ENCODE data around the gene GRM1. TPM values are rescaled to one million over a fixed set of nuclear protein-coding genes. Genes with fewer than 3 reads are reported as not detected.

The GRM1 gene
- total and polyA plus RNA-seq, 2 experiments from 2014 or later: 0.29 to 0.63 TPM

GRCh38 chr6:146240322-146240721, 211.5 kb downstream of the GRM1 start:
- Mint-ChIP-seq H3K9me3 (peaks cover 9% of the 10 kb centered on the region), H3K27me3 (ENCODE audit: insufficient read depth, low read depth, poor library complexity) (no peaks in the 10 kb centered on the region), H3K4me1 (no peaks in the 10 kb centered on the region), H3K4me3 (no peak overlapping the region), H3K36me3 (ENCODE audit: low read depth) (peaks cover 4% of the 10 kb centered on the region; the same call in 2 of the 3 replicates), H3K27ac (no peak overlapping the region; the same call in 1 of the 2 replicates)
- Histone ChIP-seq H3K4me3 (no peak overlapping the region), H3K27ac (ENCODE audit: low read depth) (no peak overlapping the region), H3K27me3 (ENCODE audit: insufficient read depth) (no peaks in the 10 kb centered on the region), H4K20me1 (replicated peaks; ENCODE audit: insufficient read depth) (no peaks in the 10 kb centered on the region), H2AFZ (no peak overlapping the region), H3F3A (replicated peaks; ENCODE audit: low read depth) (no peaks in the 10 kb centered on the region), H3K4me1 (ENCODE audit: insufficient read depth) (no peaks in the 10 kb centered on the region), H3K36me3 (ENCODE audit: insufficient read depth) (no peaks in the 10 kb centered on the region), H3K9me2 (ENCODE audit: insufficient read depth) (peaks cover 7% of the 10 kb centered on the region; the same call in 1 of the 2 replicates), H3K79me2 (replicated peaks; ENCODE audit: insufficient read depth) (no peaks in the 10 kb centered on the region), H3K4me2 (no peak overlapping the region)
- DNase-seq (ENCODE audit: low spot score) (no peak), ATAC-seq (no peak)
- no peak for TF ChIP-seq STAT1 (IDR thresholded peaks at IDR 0.05; ENCODE audit: unreplicated experiment)
- no peak for TF ChIP-seq EZH2 (IDR thresholded peaks at IDR 0.05; ENCODE audit: low read depth, unreplicated experiment)
- TF ChIP-seq ZNF331 (CRISPR knock-in tag; IDR thresholded peaks at IDR 0.05; ENCODE audit: low read depth): no peak
- TF ChIP-seq, protein P1, sequence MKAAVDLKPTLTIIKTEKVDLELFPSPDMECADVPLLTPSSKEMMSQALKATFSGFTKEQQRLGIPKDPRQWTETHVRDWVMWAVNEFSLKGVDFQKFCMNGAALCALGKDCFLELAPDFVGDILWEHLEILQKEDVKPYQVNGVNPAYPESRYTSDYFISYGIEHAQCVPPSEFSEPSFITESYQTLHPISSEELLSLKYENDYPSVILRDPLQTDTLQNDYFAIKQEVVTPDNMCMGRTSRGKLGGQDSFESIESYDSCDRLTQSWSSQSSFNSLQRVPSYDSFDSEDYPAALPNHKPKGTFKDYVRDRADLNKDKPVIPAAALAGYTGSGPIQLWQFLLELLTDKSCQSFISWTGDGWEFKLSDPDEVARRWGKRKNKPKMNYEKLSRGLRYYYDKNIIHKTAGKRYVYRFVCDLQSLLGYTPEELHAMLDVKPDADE (IDR thresholded peaks at IDR 0.05): no peak
- TF ChIP-seq ZNF114 (CRISPR knock-in tag; IDR thresholded peaks at IDR 0.05): no peak
- TF ChIP-seq, protein P2, sequence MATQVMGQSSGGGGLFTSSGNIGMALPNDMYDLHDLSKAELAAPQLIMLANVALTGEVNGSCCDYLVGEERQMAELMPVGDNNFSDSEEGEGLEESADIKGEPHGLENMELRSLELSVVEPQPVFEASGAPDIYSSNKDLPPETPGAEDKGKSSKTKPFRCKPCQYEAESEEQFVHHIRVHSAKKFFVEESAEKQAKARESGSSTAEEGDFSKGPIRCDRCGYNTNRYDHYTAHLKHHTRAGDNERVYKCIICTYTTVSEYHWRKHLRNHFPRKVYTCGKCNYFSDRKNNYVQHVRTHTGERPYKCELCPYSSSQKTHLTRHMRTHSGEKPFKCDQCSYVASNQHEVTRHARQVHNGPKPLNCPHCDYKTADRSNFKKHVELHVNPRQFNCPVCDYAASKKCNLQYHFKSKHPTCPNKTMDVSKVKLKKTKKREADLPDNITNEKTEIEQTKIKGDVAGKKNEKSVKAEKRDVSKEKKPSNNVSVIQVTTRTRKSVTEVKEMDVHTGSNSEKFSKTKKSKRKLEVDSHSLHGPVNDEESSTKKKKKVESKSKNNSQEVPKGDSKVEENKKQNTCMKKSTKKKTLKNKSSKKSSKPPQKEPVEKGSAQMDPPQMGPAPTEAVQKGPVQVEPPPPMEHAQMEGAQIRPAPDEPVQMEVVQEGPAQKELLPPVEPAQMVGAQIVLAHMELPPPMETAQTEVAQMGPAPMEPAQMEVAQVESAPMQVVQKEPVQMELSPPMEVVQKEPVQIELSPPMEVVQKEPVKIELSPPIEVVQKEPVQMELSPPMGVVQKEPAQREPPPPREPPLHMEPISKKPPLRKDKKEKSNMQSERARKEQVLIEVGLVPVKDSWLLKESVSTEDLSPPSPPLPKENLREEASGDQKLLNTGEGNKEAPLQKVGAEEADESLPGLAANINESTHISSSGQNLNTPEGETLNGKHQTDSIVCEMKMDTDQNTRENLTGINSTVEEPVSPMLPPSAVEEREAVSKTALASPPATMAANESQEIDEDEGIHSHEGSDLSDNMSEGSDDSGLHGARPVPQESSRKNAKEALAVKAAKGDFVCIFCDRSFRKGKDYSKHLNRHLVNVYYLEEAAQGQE (IDR thresholded peaks at IDR 0.05; ENCODE audit: unreplicated experiment): no peak
- TF ChIP-seq, protein P3, sequence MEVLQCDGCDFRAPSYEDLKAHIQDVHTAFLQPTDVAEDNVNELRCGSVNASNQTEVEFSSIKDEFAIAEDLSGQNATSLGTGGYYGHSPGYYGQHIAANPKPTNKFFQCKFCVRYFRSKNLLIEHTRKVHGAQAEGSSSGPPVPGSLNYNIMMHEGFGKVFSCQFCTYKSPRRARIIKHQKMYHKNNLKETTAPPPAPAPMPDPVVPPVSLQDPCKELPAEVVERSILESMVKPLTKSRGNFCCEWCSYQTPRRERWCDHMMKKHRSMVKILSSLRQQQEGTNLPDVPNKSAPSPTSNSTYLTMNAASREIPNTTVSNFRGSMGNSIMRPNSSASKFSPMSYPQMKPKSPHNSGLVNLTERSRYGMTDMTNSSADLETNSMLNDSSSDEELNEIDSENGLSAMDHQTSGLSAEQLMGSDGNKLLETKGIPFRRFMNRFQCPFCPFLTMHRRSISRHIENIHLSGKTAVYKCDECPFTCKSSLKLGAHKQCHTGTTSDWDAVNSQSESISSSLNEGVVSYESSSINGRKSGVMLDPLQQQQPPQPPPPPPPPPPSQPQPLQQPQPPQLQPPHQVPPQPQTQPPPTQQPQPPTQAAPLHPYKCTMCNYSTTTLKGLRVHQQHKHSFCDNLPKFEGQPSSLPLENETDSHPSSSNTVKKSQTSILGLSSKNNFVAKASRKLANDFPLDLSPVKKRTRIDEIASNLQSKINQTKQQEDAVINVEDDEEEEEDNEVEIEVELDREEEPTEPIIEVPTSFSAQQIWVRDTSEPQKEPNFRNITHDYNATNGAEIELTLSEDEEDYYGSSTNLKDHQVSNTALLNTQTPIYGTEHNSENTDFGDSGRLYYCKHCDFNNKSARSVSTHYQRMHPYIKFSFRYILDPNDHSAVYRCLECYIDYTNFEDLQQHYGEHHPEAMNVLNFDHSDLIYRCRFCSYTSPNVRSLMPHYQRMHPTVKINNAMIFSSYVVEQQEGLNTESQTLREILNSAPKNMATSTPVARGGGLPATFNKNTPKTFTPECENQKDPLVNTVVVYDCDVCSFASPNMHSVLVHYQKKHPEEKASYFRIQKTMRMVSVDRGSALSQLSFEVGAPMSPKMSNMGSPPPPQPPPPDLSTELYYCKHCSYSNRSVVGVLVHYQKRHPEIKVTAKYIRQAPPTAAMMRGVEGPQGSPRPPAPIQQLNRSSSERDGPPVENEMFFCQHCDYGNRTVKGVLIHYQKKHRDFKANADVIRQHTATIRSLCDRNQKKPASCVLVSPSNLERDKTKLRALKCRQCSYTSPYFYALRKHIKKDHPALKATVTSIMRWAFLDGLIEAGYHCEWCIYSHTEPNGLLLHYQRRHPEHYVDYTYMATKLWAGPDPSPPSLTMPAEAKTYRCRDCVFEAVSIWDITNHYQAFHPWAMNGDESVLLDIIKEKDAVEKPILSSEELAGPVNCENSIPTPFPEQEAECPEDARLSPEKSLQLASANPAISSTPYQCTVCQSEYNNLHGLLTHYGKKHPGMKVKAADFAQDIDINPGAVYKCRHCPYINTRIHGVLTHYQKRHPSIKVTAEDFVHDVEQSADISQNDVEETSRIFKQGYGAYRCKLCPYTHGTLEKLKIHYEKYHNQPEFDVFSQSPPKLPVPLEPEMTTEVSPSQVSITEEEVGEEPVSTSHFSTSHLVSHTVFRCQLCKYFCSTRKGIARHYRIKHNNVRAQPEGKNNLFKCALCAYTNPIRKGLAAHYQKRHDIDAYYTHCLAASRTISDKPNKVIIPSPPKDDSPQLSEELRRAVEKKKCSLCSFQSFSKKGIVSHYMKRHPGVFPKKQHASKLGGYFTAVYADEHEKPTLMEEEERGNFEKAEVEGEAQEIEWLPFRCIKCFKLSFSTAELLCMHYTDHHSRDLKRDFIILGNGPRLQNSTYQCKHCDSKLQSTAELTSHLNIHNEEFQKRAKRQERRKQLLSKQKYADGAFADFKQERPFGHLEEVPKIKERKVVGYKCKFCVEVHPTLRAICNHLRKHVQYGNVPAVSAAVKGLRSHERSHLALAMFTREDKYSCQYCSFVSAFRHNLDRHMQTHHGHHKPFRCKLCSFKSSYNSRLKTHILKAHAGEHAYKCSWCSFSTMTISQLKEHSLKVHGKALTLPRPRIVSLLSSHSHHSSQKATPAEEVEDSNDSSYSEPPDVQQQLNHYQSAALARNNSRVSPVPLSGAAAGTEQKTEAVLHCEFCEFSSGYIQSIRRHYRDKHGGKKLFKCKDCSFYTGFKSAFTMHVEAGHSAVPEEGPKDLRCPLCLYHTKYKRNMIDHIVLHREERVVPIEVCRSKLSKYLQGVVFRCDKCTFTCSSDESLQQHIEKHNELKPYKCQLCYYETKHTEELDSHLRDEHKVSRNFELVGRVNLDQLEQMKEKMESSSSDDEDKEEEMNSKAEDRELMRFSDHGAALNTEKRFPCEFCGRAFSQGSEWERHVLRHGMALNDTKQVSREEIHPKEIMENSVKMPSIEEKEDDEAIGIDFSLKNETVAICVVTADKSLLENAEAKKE (CRISPR knock-in tag; IDR thresholded peaks at IDR 0.05): no peak
- no peak for TF ChIP-seq POLR2AphosphoS5 (IDR thresholded peaks at IDR 0.05; ENCODE audit: low read depth)
- no peak for TF ChIP-seq JUNB (IDR thresholded peaks at IDR 0.05; ENCODE audit: unreplicated experiment)
- no peak for TF ChIP-seq CTCF (conservative IDR thresholded peaks at IDR 0.05; ENCODE audit: low read depth in 2 of 2)
- no peak for TF ChIP-seq CREB1 (CRISPR knock-in tag; IDR thresholded peaks at IDR 0.05; ENCODE audit: low read depth)
- no peak for TF ChIP-seq NANOG (IDR thresholded peaks at IDR 0.05; ENCODE audit: borderline replicate concordance)
